ENCODE measurements around the gene TPCN1.

The TPCN1 gene

GRCh38 chr12:113339540-113339939 is 118.3 kb downstream of the TPCN1 start:
- no peak overlapping the region for H3K27ac Mint-ChIP-seq
- no peaks in the 10 kb centered on the region for H3K36me3 Mint-ChIP-seq (ENCODE audit: low read depth)
- H3K4me1 Mint-ChIP-seq (ENCODE audit: low read depth): peaks cover 1% of the 10 kb centered on the region
- no peaks in the 10 kb centered on the region for H3K27me3 Mint-ChIP-seq
- H3K9me3 Mint-ChIP-seq: no peaks in the 10 kb centered on the region
- no peak overlapping the region for H3K4me3 Mint-ChIP-seq

GRCh38 chr12:113340061-113340460 is 118.8 kb downstream of the TPCN1 start:
- Mint-ChIP-seq H3K27ac (no peak overlapping the region), H3K4me3 (no peak overlapping the region), H3K27me3 (no peaks in the 10 kb centered on the region), H3K36me3 (ENCODE audit: low read depth) (no peaks in the 10 kb centered on the region), H3K9me3 (no peaks in the 10 kb centered on the region), H3K4me1 (ENCODE audit: low read depth) (no peaks in the 10 kb centered on the region)

- no peaks in the 10 kb centered on the region for H3K36me3 Mint-ChIP-seq (ENCODE audit: low read depth)
- H3K27me3 Mint-ChIP-seq: no peaks in the 10 kb centered on the region
- H3K9me3 Mint-ChIP-seq: no peaks in the 10 kb centered on the region
- no peak overlapping the region for H3K27ac Mint-ChIP-seq
- H3K4me1 Mint-ChIP-seq (ENCODE audit: low read depth): no peaks in the 10 kb centered on the region
- no peak overlapping the region for H3K4me3 Mint-ChIP-seq
Observed at GRCh38 chr12:113341535-113341934, 120.3 kb downstream of the TPCN1 start.

GRCh38 chr12:113345318-113345717 is 124.1 kb downstream of the TPCN1 start:
- Mint-ChIP-seq H3K27me3 (peaks cover 8% of the 10 kb centered on the region), H3K27ac (no peak overlapping the region), H3K36me3 (ENCODE audit: low read depth) (no peaks in the 10 kb centered on the region), H3K9me3 (no peaks in the 10 kb centered on the region), H3K4me1 (ENCODE audit: low read depth) (no peaks in the 10 kb centered on the region), H3K4me3 (no peak overlapping the region)

- Mint-ChIP-seq H3K27me3 (peaks cover 8% of the 10 kb centered on the region), H3K36me3 (ENCODE audit: low read depth) (no peaks in the 10 kb centered on the region), H3K4me1 (ENCODE audit: low read depth) (no peaks in the 10 kb centered on the region), H3K9me3 (no peaks in the 10 kb centered on the region), H3K4me3 (no peak overlapping the region), H3K27ac (no peak overlapping the region)
Observed at GRCh38 chr12:113346353-113346752, 125.1 kb downstream of the TPCN1 start.

GRCh38 chr12:113347107-113347506 is 125.8 kb downstream of the TPCN1 start:
- no peaks in the 10 kb centered on the region for H3K9me3 Mint-ChIP-seq
- H3K4me3 Mint-ChIP-seq: no peak overlapping the region
- H3K27me3 Mint-ChIP-seq: peaks cover 8% of the 10 kb centered on the region
- no peak overlapping the region for H3K27ac Mint-ChIP-seq
- no peaks in the 10 kb centered on the region for H3K36me3 Mint-ChIP-seq (ENCODE audit: low read depth)
- H3K4me1 Mint-ChIP-seq (ENCODE audit: low read depth): no peaks in the 10 kb centered on the region

- Mint-ChIP-seq H3K27ac (no peak overlapping the region), H3K4me3 (no peak overlapping the region), H3K36me3 (ENCODE audit: low read depth) (no peaks in the 10 kb centered on the region), H3K9me3 (no peaks in the 10 kb centered on the region), H3K4me1 (ENCODE audit: low read depth) (no peaks in the 10 kb centered on the region), H3K27me3 (peaks cover 14% of the 10 kb centered on the region)
Observed at GRCh38 chr12:113347892-113348291, 126.6 kb downstream of the TPCN1 start.

All from stimulated activated naive CD8-positive, alpha-beta T cell treated with anti-CD3 and anti-CD28 coated beads, Interleukin-15, Interleukin-2, amounts not matched to agents 100 ng/mL and 50 ng/mL, for 24 hours (primary cell).